Activated CD8-positive, alpha-beta T cell treated with anti-CD3 and anti-CD28 coated beads for 36 hours (primary cell): ENCODE measurements around the gene TRIM56. TPM values are rescaled to one million over a fixed set of nuclear protein-coding genes. Genes with fewer than 3 reads are reported as not detected.
"Not testable (repeated sequence)": the region's sequence is repeated elsewhere in the genome, so short reads cannot be mapped to it uniquely, and the experiment has no call there.

Experiments
- ATAC-seq: fragments of 200-7000 bp; cut with Tn5 transposase; one replicate; pipeline ENCODE4 v1.10.0; 2021; ENCODE audit warnings: mild to moderate bottlenecking, moderate library complexity
- CTCF ChIA-PET: fragments of 350-600 bp; sonication (Branson Sonifier 250); formaldehyde crosslinking; loops from one replicate; lab custom pipeline; 2021; ENCODE audit warnings: antibody characterized with exemption; lab: Charles Lee
- POLR2A ChIA-PET: fragments of 350-600 bp; sonication (Branson Sonifier 250); formaldehyde crosslinking; loops from one replicate; lab custom pipeline; 2021; ENCODE audit warnings: antibody characterized with exemption; lab: Charles Lee
- DNase-seq: peaks from one replicate; pipeline ENCODE4 v3.0.0-alpha.2; 2020
- H3K27ac Mint-ChIP-seq: one replicate; pipeline ENCODE4 v1.8.0; 2021; ENCODE audit warnings: mild to moderate bottlenecking, mixed read lengths
- H3K27me3 Mint-ChIP-seq: one replicate; pipeline ENCODE4 v1.8.0; 2021; ENCODE audit warnings: mixed read lengths
- H3K36me3 Mint-ChIP-seq: one replicate; pipeline ENCODE4 v1.8.0; 2021; ENCODE audit warnings: low read depth, mixed read lengths
- H3K4me1 Mint-ChIP-seq: one replicate; pipeline ENCODE4 v1.8.0; 2021; ENCODE audit warnings: low read depth, mixed read lengths
- H3K4me3 Mint-ChIP-seq: one replicate; pipeline ENCODE4 v1.8.0; 2021; ENCODE audit warnings: mild to moderate bottlenecking, moderate library complexity, mixed read lengths
- H3K9me3 Mint-ChIP-seq: one replicate; pipeline ENCODE4 v1.8.0; 2021; ENCODE audit warnings: mixed read lengths
- CTCF ChIP-seq: fragments of 200-600 bp; IDR thresholded peaks from one replicate; pipeline ENCODE4 v1.8.0; 2022; ENCODE audit warnings: antibody characterized with exemption, mild to moderate bottlenecking
- intact Hi-C: fragments of 100-400 bp; cut with micrococcal nuclease; formaldehyde crosslinking; loops from one replicate; pipeline ENCODE4 v1.10.0; 2022
- total RNA-seq, 2 experiments: library from RNA; stranded (reverse); gene quantifications; one replicate each; pipeline ENCODE4 v1.2.3, GENCODE V29; 2021

Gene TRIM56
- total RNA-seq, 2 experiments from 2014 or later = 40.1 to 42.3 TPM

GRCh38 chr7:101060992-101061391 is 24.3 kb upstream of the TRIM56 start:
- Mint-ChIP-seq H3K27me3 (peaks cover 36% of the 10 kb centered on the region), H3K4me1 (peaks cover 5% of the 10 kb centered on the region), H3K36me3 (no peaks in the 10 kb centered on the region), H3K4me3 (no peak overlapping the region), H3K27ac (no peak overlapping the region), H3K9me3 (no peaks in the 10 kb centered on the region)
- intact Hi-C loops = no loop called here
- CTCF ChIA-PET = interaction anchor here (0.9 to 1.3 kb wide), 2 partner anchors 166 to 260 kb away, joined by 3 read pairs; no protein-coding TSS in a partner anchor
- ATAC-seq = no peak
- DNase-seq = no peak
- no peak for TF ChIP-seq CTCF
- POLR2A ChIA-PET = no interaction called here

DNA sequence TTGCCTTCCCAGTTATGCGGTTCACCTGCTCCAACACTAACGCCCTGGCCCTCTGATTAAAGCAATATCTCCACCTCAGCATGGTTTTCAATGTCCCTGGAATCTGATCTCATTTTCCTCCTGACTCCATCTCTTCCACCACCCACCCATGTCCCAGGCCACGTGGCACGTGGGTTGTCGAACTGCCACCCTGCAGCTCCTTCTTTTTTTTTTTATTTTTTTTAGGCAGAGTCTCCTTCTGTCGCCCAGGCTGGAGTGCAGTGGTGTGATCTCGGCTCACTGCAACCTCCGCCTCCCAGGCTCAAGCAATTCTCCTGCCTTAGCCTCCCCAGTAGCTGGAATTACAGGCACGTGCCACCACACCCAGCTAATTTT is 21.1 kb upstream of the TRIM56 start:
- H3K9me3 Mint-ChIP-seq, CTCF ChIA-PET, DNase-seq, ATAC-seq, intact Hi-C loops, H3K27ac Mint-ChIP-seq, H3K4me1 Mint-ChIP-seq, POLR2A ChIA-PET, H3K36me3 Mint-ChIP-seq, H3K4me3 Mint-ChIP-seq: not testable (repeated sequence)
- H3K27me3 Mint-ChIP-seq = peaks cover 29% of the 10 kb centered on the region

GRCh38 chr7:101065162-101065561 is 20.1 kb upstream of the TRIM56 start:
- H3K9me3 Mint-ChIP-seq, H3K4me1 Mint-ChIP-seq, intact Hi-C loops, POLR2A ChIA-PET, ATAC-seq, H3K4me3 Mint-ChIP-seq, DNase-seq, H3K36me3 Mint-ChIP-seq, H3K27ac Mint-ChIP-seq: not testable (repeated sequence)
- CTCF ChIA-PET = interaction anchor here (1.4 to 2.6 kb wide), 2 partner anchors 12 to 171 kb away, joined by 5 to 9 read pairs; no protein-coding TSS in a partner anchor
- H3K27me3 Mint-ChIP-seq = peaks cover 27% of the 10 kb centered on the region

DNA sequence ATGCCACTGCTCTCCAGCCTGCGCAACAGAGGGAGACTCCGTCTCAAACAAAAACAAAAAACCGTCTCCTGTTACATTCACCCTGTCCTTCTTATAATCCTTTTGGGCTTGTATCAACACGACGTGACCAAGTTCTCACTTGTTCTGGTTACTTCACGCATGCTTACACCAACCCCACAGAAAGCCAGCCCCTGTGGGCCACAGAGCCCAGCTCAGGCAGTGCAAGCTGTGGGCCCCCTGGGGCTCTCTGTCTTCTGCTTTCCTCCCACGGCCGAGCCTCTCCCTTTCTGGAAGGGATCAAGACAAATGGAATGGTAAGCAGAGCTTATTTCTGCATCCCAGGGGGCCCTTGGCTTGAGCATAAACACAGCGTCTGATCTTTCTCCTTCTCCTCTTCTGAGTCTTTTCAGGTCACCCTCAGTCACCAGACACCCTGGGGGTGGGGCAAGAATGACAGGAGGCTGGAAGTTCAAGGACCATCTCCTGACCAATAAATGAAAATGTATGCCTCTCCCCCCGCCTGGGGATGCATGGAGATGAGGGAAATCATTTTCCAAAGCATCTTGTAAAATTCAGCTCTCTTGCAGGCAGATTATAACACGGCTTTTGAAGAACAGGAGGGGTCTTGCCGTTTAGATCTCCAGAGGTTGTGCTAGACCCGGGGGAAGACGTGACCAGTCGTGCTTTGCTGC is 19.0 kb upstream of the TRIM56 start:
- Mint-ChIP-seq H3K4me3 (no peak overlapping the region), H3K4me1 (no peaks in the 10 kb centered on the region), H3K27me3 (peaks cover 22% of the 10 kb centered on the region), H3K9me3 (no peaks in the 10 kb centered on the region), H3K27ac (no peak overlapping the region), H3K36me3 (no peaks in the 10 kb centered on the region)
- intact Hi-C loops = no loop called here
- ChIA-PET POLR2A (no interaction called here), CTCF (interaction anchor here (1.2 to 2.6 kb wide), 3 partner anchors 11 to 172 kb away, joined by 3 to 9 read pairs (median 5); no protein-coding TSS in a partner anchor)
- TF ChIP-seq CTCF = no peak
- no peak for ATAC-seq
- DNase-seq = no peak

DNA sequence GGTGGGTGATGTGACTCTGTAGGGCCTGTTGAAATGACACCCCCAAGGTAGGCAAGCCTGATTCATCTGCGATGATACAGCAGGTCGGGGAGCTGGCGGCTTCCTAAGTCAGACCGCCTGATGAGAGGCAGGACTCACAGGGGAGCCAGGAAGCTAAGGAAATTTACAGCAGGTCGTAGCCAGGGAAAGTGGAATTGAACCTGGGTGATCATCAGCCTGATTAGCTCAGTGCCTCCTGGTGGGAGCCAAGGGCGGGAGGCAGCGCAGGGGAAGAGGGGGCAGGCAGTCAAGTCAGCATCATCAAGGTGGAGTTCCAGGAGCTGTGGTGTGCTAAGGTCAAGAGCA is 18.5 kb upstream of the TRIM56 start:
- no peak for ATAC-seq
- no peaks in the 10 kb centered on the region for H3K4me1 Mint-ChIP-seq
- TF ChIP-seq CTCF = no peak
- no peaks in the 10 kb centered on the region for H3K9me3 Mint-ChIP-seq
- DNase-seq = no peak
- H3K36me3 Mint-ChIP-seq = no peaks in the 10 kb centered on the region
- intact Hi-C loops = no loop called here
- no peak overlapping the region for H3K4me3 Mint-ChIP-seq
- ChIA-PET CTCF (interaction anchor here (0.8 to 2.6 kb wide), 3 partner anchors 8 to 71 kb away, joined by 3 to 9 read pairs (median 3); no protein-coding TSS in a partner anchor), POLR2A (no interaction called here)
- no peak overlapping the region for H3K27ac Mint-ChIP-seq
- H3K27me3 Mint-ChIP-seq = peaks cover 21% of the 10 kb centered on the region

DNA sequence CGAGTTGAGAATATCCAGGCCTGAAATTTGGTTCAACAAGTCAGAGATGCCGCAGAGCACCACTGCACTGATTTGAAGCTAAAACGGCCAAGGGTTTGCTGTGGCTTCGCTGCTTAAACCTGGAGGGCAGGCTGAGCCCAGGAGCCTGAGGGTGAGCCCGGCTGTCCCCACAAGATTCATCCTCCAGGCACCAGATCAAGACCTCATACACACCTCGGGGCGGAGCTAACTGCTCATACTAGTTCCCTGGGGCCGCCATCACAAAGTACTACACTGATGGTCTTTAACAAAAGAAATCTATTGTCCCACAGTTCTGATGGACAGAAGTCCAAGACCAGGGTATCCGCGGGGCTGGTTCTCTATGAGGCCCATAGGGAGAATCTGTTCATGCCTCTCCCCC is 16.9 kb upstream of the TRIM56 start:
- no peak for DNase-seq
- Mint-ChIP-seq H3K27me3 (peaks cover 19% of the 10 kb centered on the region), H3K4me1 (no peaks in the 10 kb centered on the region), H3K4me3 (no peak overlapping the region), H3K36me3 (no peaks in the 10 kb centered on the region), H3K9me3 (no peaks in the 10 kb centered on the region), H3K27ac (no peak overlapping the region)
- intact Hi-C loops = no loop called here
- TF ChIP-seq CTCF = no peak
- ChIA-PET POLR2A (no interaction called here), CTCF (interaction anchor here (1.0 kb wide), 1 partner anchor 10 kb away, joined by 3 read pairs; no protein-coding TSS in a partner anchor)
- ATAC-seq = no peak

DNA sequence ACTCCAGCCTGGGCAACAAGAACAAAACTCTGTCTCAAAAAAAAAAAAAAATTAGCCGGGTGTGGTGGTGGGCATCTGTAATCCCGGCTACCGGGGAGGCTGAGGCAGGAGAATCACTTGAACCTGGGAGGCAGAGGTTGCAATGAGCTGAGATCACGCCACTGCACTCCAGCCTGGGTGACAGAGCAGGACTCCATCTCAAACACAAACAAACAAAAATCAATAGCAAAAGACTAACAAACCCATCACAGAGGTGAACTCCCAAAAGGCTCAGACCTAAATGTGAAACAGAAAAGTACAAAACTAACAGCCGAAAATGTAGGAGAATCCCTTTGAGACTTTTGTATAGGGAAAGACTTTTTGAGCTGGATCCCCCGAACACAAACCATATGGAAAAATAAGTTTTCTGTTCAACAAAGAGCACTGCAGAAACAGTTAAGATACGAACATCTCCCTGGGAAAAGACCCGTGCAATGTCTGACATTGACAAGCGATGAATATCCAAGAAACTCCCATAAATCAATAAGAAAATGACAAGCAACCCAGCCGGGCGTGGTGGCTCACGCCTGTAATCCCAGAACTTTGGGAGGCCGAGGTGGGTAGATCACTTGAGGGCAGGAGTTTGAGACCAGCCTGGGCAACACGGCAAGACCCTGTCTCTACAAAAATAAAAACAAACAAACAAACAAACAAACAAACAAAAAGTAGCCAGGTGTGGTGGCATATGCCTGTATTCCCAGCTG is 13.7 kb upstream of the TRIM56 start:
- H3K27ac Mint-ChIP-seq, intact Hi-C loops, H3K4me3 Mint-ChIP-seq, H3K4me1 Mint-ChIP-seq, H3K27me3 Mint-ChIP-seq, H3K9me3 Mint-ChIP-seq, DNase-seq, H3K36me3 Mint-ChIP-seq, ATAC-seq: not testable (repeated sequence)
- CTCF ChIA-PET = interaction anchor here (1.5 kb wide), 1 partner anchor 176 kb away, joined by 4 read pairs; the partner anchor contains the start of gene ACHE
- POLR2A ChIA-PET = interaction anchor here (0.7 kb wide), 1 partner anchor 537 kb away, joined by 3 read pairs; no protein-coding TSS in a partner anchor
